PC-3 (cell line): ENCODE results near the gene ARHGAP28. TPM values are rescaled to one million over a fixed set of nuclear protein-coding genes. Genes with fewer than 3 reads are reported as not detected.

ENCODE experiments used
- ATAC-seq: fragments of 200-7000 bp; cut with Tn5 transposase; 2 replicates; pipeline ENCODE4 v1.9.1; 2020; ENCODE audit warnings: mild to moderate bottlenecking, moderate library complexity
- BruUV-seq: library from RNA; stranded (reverse); fragments of 400-500 nt; replicated peaks from 2 replicates; lab custom pipeline; 2021; lab: Mats Ljungman, UMichigan
- CTCF ChIA-PET: fragments of 300-600 bp; sonication (Branson Sonifier 250); formaldehyde crosslinking; loops from one replicate; lab custom pipeline; 2022; ENCODE audit warnings: antibody characterized with exemption; lab: Charles Lee
- POLR2A ChIA-PET: fragments of 300-600 bp; sonication (Branson Sonifier 250); formaldehyde crosslinking; loops from one replicate; lab custom pipeline; 2022; ENCODE audit warnings: antibody characterized with exemption; ENCODE audit not compliant: unreplicated experiment; lab: Charles Lee
- DNase-seq: peaks from one replicate; pipeline ENCODE4 v3.0.0-alpha.2; 2015
- H2AFZ ChIP-seq: fragments of 300-600 bp; sonication (generic); 2 replicates; pipeline ENCODE4 v1.6.0; 2016; ENCODE audit warnings: antibody characterized with exemption, low read length
- H3F3A ChIP-seq: fragments of 300-600 bp; sonication (generic); one replicate; pipeline ENCODE4 v1.6.0; 2017; ENCODE audit warnings: antibody characterized with exemption, low read length, control low read depth, mild to moderate bottlenecking; ENCODE audit not compliant: unreplicated experiment
- H3K27ac ChIP-seq: fragments of 300-600 bp; sonication (generic); 2 replicates; pipeline ENCODE4 v1.5.1; 2016; ENCODE audit warnings: mild to moderate bottlenecking, low read length
- H3K27me3 ChIP-seq: fragments of 300-600 bp; sonication (generic); 2 replicates; pipeline ENCODE4 v1.6.1; 2016; ENCODE audit warnings: low read length, mixed read lengths
- H3K36me3 ChIP-seq: fragments of 300-600 bp; sonication (generic); 2 replicates; pipeline ENCODE4 v1.6.1; 2016; ENCODE audit warnings: low read depth, mixed run types, low read length, mixed read lengths
- H3K4me1 ChIP-seq: fragments of 300-600 bp; sonication (generic); 2 replicates; pipeline ENCODE4 v1.5.1; 2016; ENCODE audit warnings: low read length; ENCODE audit not compliant: insufficient read depth
- H3K4me2 ChIP-seq: fragments of 300-600 bp; sonication (generic); 2 replicates; pipeline ENCODE4 v1.6.0; 2016; ENCODE audit warnings: low read length
- H3K4me3 ChIP-seq: fragments of 300-600 bp; sonication (generic); 2 replicates; pipeline ENCODE4 v1.5.1; 2016; ENCODE audit warnings: mild to moderate bottlenecking, low read length, mixed read lengths
- H3K79me2 ChIP-seq: fragments of 300-600 bp; sonication (generic); 2 replicates; pipeline ENCODE4 v1.6.1; 2017; ENCODE audit warnings: low read length, mixed read lengths
- H3K9ac ChIP-seq: fragments of 300-600 bp; sonication (generic); 2 replicates; pipeline ENCODE4 v1.6.0; 2016; ENCODE audit warnings: mild to moderate bottlenecking, low read length
- H3K9me2 ChIP-seq: fragments of 300-600 bp; sonication (generic); replicated peaks from 2 replicates; pipeline ENCODE4 v1.6.1; 2016; ENCODE audit warnings: mixed run types, low read length, mixed read lengths
- H3K9me3 ChIP-seq: fragments of 300-600 bp; sonication (generic); 2 replicates; pipeline ENCODE4 v1.6.1; 2016; ENCODE audit warnings: low read length, mixed read lengths
- H4K20me1 ChIP-seq: fragments of 300-600 bp; sonication (generic); 2 replicates; pipeline ENCODE4 v1.6.1; 2016; ENCODE audit warnings: low read length, mixed read lengths
- EZH2 ChIP-seq: fragments of 300-600 bp; sonication (generic); IDR thresholded peaks from one replicate; pipeline ENCODE4 v1.6.1; 2017; ENCODE audit warnings: antibody characterized with exemption, mild to moderate bottlenecking, low read length; ENCODE audit not compliant: unreplicated experiment
- EZH2phosphoT487 ChIP-seq: fragments of 300-600 bp; sonication (generic); IDR thresholded peaks from 2 replicates; pipeline ENCODE4 v1.6.1; 2018; ENCODE audit warnings: mild to moderate bottlenecking, antibody characterized with exemption, low read length, borderline replicate concordance
- intact Hi-C: fragments of 100-400 bp; cut with micrococcal nuclease; formaldehyde crosslinking; loops from 2 replicates; pipeline ENCODE4 v1.9.0; 2023
- total RNA-seq: library from RNA; depleted of rRNA; stranded (reverse); fragments of >200 nt; gene quantifications from 2 replicates; pipeline ENCODE4 v1.2.3, GENCODE V29; 2014
- TF ChIP-seq, protein P1 (sequence below): fragments of 300-600 bp; sonication (generic); conservative IDR thresholded peaks from 2 replicates; pipeline ENCODE4 v1.5.1; 2017; ENCODE audit warnings: antibody characterized with exemption, low read depth, mild to moderate bottlenecking, low read length

Gene ARHGAP28
- total RNA-seq, 1 experiment from 2014 or later, result 10.0 TPM

DNA sequence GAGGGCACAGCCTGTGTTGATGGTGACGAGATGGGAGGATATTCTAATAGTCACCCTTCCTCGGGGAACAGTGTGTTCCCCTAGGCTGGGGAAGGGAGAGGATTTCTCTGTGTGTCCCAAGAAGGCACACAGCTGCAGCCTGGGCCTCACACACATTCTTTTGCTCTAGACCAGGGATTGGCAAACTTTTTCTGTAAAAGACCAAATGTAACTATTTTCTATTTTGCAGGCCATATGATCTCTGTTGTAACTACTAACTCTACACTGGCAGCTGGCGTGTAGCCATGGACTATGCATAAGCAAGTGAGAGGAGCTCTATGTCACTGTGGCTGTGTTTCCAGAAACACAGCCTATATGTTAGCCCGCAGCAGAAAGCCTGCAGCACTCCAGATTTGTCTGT is 65.8 kb downstream of the ARHGAP28 start:
- no peak overlapping the region for H2AFZ ChIP-seq
- intact Hi-C loops, result no loop called here
- H3K9me2 ChIP-seq, result no peaks in the 10 kb centered on the region
- BruUV-seq, result no TSS peak
- no peaks in the 10 kb centered on the region for H4K20me1 ChIP-seq
- no peak overlapping the region for H3K27ac ChIP-seq
- no peaks in the 10 kb centered on the region for H3K79me2 ChIP-seq
- H3K9ac ChIP-seq, result no peak overlapping the region
- no peaks in the 10 kb centered on the region for H3F3A ChIP-seq
- H3K27me3 ChIP-seq, result no peaks in the 10 kb centered on the region
- H3K4me3 ChIP-seq, result no peak overlapping the region
- H3K36me3 ChIP-seq, result no peaks in the 10 kb centered on the region
- POLR2A ChIA-PET, result no interaction called here
- no peak overlapping the region for H3K4me2 ChIP-seq
- H3K4me1 ChIP-seq, result no peaks in the 10 kb centered on the region
- TF ChIP-seq, protein P1, sequence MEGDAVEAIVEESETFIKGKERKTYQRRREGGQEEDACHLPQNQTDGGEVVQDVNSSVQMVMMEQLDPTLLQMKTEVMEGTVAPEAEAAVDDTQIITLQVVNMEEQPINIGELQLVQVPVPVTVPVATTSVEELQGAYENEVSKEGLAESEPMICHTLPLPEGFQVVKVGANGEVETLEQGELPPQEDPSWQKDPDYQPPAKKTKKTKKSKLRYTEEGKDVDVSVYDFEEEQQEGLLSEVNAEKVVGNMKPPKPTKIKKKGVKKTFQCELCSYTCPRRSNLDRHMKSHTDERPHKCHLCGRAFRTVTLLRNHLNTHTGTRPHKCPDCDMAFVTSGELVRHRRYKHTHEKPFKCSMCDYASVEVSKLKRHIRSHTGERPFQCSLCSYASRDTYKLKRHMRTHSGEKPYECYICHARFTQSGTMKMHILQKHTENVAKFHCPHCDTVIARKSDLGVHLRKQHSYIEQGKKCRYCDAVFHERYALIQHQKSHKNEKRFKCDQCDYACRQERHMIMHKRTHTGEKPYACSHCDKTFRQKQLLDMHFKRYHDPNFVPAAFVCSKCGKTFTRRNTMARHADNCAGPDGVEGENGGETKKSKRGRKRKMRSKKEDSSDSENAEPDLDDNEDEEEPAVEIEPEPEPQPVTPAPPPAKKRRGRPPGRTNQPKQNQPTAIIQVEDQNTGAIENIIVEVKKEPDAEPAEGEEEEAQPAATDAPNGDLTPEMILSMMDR, result no peak
- no peak for TF ChIP-seq EZH2phosphoT487
- TF ChIP-seq EZH2, result no peak
- CTCF ChIA-PET, result no interaction called here
- ATAC-seq (no peak), DNase-seq (no peak)
- H3K9me3 ChIP-seq, result no peaks in the 10 kb centered on the region

DNA sequence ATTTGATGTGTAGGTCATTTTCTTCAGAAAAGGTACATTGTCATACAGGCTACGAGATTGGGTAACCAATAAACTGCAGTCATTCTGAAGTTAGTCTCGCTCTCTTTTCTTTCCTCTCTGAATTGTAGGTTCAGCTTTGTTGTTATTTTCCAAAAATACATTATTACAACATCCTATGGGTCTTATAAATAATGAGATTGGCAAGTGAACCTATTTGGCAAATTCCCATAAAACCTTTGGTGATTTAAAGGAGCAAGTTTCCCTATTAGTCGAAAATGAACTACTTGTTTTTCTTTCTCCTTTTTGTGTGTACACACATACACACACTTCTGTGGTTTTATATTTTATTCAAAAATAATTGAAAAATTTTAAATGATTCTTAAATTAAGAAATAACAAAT is 67.0 kb downstream of the ARHGAP28 start:
- DNase-seq, result no peak
- ChIA-PET POLR2A (no interaction called here), CTCF (no interaction called here)
- Histone ChIP-seq H3K27me3 (no peaks in the 10 kb centered on the region), H3K4me3 (no peak overlapping the region), H3K9ac (no peak overlapping the region), H3K4me1 (no peaks in the 10 kb centered on the region), H3K4me2 (no peak overlapping the region), H4K20me1 (no peaks in the 10 kb centered on the region), H3F3A (no peaks in the 10 kb centered on the region), H3K27ac (no peak overlapping the region), H3K9me3 (no peaks in the 10 kb centered on the region), H3K36me3 (no peaks in the 10 kb centered on the region), H3K9me2 (no peaks in the 10 kb centered on the region), H2AFZ (no peak overlapping the region), H3K79me2 (no peaks in the 10 kb centered on the region)
- no TSS peak for BruUV-seq
- ATAC-seq, result no peak
- TF ChIP-seq EZH2 (no peak), EZH2phosphoT487 (no peak)
- TF ChIP-seq, protein P1, result no peak
- intact Hi-C loops, result no loop called here

DNA sequence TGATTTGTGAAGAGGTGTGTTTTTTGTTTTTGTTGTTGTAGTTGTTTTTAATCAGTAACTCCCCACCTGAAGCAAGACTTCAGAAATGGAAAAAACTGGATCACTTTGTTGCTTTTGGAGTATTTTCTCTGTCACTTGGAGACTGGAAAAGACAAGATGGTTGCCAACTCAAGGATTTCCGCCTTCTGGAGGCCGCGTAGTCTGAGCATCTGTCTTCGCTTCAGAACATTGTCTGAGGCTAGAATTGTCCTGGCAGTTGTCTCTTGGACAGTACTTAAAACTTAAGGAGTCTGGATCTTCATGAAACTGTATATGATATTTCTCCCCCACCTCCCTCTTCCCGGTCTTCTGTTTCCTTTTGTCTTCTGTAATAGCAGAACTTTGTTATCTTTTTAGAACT is 67.7 kb downstream of the ARHGAP28 start:
- Histone ChIP-seq H3F3A (no peaks in the 10 kb centered on the region), H3K9ac (no peak overlapping the region), H2AFZ (no peak overlapping the region), H3K9me3 (no peaks in the 10 kb centered on the region), H3K36me3 (no peaks in the 10 kb centered on the region), H3K4me3 (no peak overlapping the region), H4K20me1 (no peaks in the 10 kb centered on the region), H3K4me2 (no peak overlapping the region), H3K4me1 (no peaks in the 10 kb centered on the region), H3K9me2 (no peaks in the 10 kb centered on the region), H3K79me2 (no peaks in the 10 kb centered on the region), H3K27me3 (no peaks in the 10 kb centered on the region), H3K27ac (no peak overlapping the region)
- POLR2A ChIA-PET, result no interaction called here
- CTCF ChIA-PET, result no interaction called here
- TF ChIP-seq EZH2phosphoT487 (no peak), EZH2 (no peak)
- TF ChIP-seq, protein P1, result no peak
- no TSS peak for BruUV-seq
- ATAC-seq (no peak), DNase-seq (no peak)
- intact Hi-C loops, result no loop called here
